T47D (cell line): ENCODE measurements around the gene MPPED1.

ENCODE experiments used
- DNase-seq, 2 experiments: peaks; one replicate each; pipeline versions ENCODE4 v3.0.0 to v3.0.0-alpha.2; 2011 to 2012; ENCODE audit warnings: low read depth in 1 of 2, low spot score in 1 of 2
- JUND ChIP-seq: IDR thresholded peaks from 2 replicates; pipeline ENCODE4 v1.6.1; 2012; ENCODE audit warnings: low read depth
- in situ Hi-C: cut with HindIII; loops from 2 replicates; pipeline ENCODE4 v1.10.0; 2016; ENCODE audit warnings: low sequenced_read_pairs, low pct_unique_long_range_greater_than_20kb

Gene MPPED1

GRCh38 chr22:43433451-43434274, 21.8 kb downstream of the MPPED1 start:
- no peak for DNase-seq
- TF ChIP-seq JUND = no peak
- in situ Hi-C loops = no loop called here

DNA sequence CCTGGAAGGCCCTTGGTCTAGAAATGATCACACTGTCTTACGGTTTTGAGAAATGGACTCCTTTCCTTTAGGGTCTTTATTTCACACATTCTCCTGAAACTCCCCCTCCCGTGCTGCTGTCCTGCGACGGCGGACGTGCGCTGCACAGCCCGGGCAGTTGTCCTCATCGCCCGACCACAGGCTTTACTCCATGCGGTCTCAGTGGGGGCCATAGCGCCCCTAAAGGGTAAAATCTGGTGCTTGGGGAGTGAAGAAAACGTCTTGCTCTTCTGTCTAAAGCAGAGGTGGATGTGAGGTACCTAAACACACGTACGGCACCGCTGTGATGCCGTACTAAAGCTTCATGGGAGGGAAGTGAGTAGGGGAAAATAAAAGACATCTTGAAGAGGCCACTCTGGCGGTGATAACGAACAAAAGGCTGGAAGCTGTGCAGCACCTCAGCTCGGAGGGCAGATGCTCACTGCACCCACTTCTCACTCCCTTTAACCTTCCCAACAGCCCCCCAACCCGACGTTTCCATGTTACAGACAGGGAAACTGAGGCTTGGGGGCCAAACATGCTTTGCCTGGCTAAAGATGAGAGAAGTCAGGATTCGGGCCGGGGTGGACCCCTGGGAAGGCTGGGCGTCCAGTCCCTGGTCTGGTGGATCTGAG, 22.6 kb downstream of the MPPED1 start:
- TF ChIP-seq JUND = no peak
- DNase-seq = no peak
- in situ Hi-C loops = no loop called here

DNA sequence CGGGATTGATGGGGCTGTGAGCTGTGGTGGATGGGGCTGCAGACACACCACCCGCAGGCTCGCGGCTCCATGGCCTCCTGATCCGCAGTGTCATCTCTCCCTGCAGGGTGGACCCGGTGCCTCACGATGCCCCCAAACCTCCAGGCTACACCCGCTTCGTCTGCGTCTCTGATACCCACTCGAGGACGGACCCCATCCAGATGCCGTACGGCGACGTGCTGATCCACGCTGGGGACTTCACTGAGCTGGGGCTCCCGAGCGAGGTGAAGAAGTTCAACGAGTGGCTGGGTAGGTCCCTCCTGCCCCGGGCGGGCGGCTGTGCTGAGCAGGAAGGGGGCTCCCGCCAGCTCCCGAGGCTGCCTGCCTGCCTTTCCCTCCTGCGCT, 23.1 kb downstream of the MPPED1 start:
- TF ChIP-seq JUND = no peak
- in situ Hi-C loops = no loop called here
- no peak for DNase-seq

GRCh38 chr22:43435851-43436811, 24.3 kb downstream of the MPPED1 start:
- in situ Hi-C loops = no loop called here
- TF ChIP-seq JUND = no peak
- DNase-seq = peak in 1 of 2 experiments; percentile 18

DNA sequence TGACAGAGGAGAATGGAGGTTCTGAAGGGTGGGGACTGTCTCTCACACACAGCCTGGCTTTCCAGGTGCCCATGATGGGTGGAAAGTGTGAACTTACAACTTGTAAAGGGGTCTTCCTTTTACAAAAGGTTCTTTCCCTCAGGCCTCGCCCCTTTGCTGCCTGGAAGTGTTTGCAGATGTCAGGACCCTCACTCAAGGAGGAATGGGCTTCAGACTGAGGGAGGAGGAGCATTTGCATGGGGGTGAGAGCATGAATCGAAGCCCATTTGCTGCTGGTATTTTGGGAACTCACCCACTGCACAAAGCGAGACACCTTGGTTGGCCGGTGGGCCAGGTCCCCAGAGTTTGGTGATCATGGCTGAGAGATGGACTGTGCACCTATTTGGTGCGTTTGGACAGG, 25.1 kb downstream of the MPPED1 start:
- DNase-seq = no peak
- no peak for TF ChIP-seq JUND
- in situ Hi-C loops = no loop called here

DNA sequence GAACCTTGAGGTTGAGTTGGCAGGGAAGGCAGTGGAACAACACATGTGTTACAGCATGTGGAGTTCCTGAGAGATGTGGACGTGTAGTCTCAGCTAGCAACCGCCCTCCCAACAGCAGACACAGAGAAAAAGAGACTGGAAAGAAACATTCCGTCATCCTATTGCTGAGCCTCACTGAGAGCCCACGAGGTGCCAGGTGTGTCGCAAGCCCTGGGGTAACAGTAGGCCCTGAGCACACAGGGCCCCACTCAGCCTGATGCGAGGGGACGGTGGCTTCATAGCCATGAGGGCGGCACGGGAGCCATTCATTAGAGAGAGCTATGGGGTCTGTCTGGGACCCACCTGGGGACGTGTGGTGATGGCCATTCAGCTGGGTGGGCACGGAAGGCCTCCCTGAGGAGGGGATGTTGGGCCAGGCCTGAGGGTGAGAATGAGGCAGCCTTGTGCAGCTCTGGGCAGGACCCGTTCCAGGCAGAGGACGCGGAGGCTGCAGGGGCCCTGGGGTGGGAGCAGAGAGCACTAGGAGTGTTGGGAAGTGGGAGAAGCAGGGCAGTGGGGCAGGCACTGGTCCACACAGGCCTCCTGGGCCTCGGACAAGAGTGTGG, 26.2 kb downstream of the MPPED1 start:
- no peak for DNase-seq
- in situ Hi-C loops = no loop called here
- no peak for TF ChIP-seq JUND

- DNase-seq = no peak
- in situ Hi-C loops = no loop called here
- no peak for TF ChIP-seq JUND
These were observed 27.0 kb downstream of the MPPED1 start for GRCh38 chr22:43438666-43439347.

DNA sequence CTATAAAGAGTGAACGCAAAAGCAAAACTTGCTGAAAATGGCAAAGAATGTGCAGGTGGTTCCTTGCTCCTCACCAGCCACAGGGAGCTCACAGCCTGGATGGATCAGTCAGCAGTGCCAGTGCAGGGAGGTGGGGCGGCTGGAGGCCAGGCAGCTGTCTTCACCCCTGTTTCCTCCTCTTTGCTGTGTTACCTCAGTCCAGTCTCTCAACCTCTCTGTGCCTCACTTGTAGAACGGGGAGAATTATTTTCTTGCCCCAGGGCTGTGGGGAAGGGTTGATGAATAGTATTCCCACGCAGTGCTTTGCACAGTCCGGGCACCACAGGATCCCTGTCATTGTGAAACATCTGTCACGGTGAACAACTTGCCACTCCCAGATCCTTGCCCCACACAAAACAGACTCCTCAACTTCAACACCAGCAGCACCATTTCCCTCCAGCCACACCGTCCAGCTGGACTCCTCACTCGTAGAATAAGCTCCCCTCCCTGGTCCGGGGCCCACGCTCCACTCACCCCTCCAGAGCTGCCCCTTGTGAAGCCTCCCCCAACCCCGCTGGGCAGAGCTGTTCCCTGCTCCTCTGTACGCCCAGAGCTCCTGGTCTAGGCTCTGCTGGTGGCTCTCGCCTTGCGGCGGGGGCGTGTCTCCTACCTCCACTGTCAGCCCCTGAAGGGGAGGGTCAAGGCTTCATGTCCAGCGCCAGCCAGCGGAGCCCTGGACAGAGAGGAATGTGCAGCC, 27.7 kb downstream of the MPPED1 start:
- DNase-seq = no peak
- no peak for TF ChIP-seq JUND
- in situ Hi-C loops = no loop called here

GRCh38 chr22:43440104-43440387, 28.2 kb downstream of the MPPED1 start:
- in situ Hi-C loops = no loop called here
- no peak for TF ChIP-seq JUND
- no peak for DNase-seq

DNA sequence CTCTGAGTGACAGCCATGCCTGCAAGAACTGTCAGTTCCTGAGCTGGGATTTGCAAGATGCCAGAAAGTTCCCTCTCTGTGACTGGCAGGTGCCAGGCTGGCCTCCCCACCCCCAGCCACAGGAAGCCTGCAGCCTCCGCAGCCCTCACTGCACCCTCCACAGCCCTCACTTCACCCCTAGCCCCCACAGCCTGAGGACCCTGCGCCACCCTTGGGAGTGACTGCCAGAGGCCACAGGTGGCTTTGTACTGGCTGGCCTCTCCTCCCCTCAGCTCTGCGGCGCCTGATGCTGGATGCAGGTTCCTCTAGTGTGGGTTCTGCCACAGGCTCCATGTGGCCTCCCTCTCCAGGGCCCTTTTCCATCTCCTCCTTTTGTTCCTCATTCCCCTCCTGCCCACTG, 28.7 kb downstream of the MPPED1 start:
- no peak for DNase-seq
- no peak for TF ChIP-seq JUND
- in situ Hi-C loops = no loop called here

DNA sequence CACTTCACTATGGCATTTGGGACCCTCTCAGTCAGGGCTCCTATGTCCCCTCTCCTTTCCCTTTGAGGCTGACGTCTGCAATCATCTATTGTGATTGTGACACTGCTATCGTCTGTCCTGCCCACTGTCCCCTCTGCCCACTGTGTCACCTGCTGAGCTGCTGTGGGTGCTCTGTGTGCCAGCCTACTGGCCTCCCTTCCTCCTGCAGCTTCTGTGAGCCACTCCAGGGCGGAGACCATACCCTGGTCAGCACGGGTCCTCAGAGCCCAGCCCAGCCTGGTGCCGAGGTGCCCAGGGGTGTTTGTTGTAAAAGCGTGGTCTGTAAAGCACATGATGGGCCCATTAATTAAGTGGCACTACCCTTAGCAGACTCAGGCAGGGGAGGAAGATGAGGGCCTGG, 29.4 kb downstream of the MPPED1 start:
- in situ Hi-C loops = no loop called here
- DNase-seq = no peak
- TF ChIP-seq JUND = no peak

DNA sequence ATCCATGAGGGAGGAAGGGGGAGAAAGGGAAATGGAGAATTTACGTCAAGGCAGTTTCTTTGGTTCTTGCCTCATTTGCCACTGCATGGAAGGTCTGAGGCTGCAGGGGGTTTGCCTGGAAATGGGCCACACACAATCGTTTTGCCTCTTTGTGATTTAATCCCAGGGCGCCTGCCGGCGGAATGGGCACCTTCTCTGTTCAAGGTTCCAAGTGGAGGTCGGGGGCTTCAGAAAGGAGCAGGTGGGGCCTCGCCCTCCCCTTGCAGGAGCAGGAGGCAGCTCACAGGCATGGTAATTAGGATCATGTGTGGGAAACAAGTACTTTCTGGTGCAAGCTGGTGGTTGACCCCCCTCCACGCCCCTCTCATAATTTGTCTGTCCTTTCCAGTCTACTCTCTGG, 29.9 kb downstream of the MPPED1 start:
- DNase-seq = no peak
- in situ Hi-C loops = no loop called here
- no peak for TF ChIP-seq JUND
